ENCODE data around the gene DNAJC10. TPM values are rescaled to one million over a fixed set of nuclear protein-coding genes. Genes with fewer than 3 reads are reported as not detected.

DNAJC10 gene
- total and polyA plus RNA-seq, 2 donors, result 25.2 to 117 TPM

Small RNA genes lying within 50 kb of the gene (small RNA-seq; reads per million reads assigned to genes)
- gene RF00019, result not detected

Other genes starting within 250 kb of the DNAJC10 start
- gene FRZB, start 150.4 kb downstream of the DNAJC10 start, total RNA-seq, result 3.7 TPM
- 6.3 TPM for gene FRZB, start 150.4 kb downstream of the DNAJC10 start, polyA plus RNA-seq

Data from urinary bladder (tissue), 2 donors.